Neural cell (in vitro differentiated cells): ENCODE results near the gene MFF. TPM values are rescaled to one million over a fixed set of nuclear protein-coding genes. Genes with fewer than 3 reads are reported as not detected.

Source experiments
- H2AFZ ChIP-seq: fragments of 200-600, 300-800 bp; sonication (generic), shearing (Covaris generic); 2 replicates; pipeline ENCODE4 v1.6.0; 2014; ENCODE audit warnings: low read depth, mild to moderate bottlenecking, antibody characterized with exemption, low read length, moderate library complexity
- H3F3A ChIP-seq: fragments of 200-600 bp; shearing (Covaris generic); 2 replicates; pipeline ENCODE4 v1.6.1; 2016; ENCODE audit warnings: mild to moderate bottlenecking, moderate library complexity, mixed read lengths, antibody characterized with exemption, low read length; ENCODE audit not compliant: insufficient read depth, poor library complexity, severe bottlenecking
- H3K27ac ChIP-seq: fragments of 200-600, 300-800 bp; sonication (generic), shearing (Covaris generic); 2 replicates; pipeline ENCODE4 v1.5.1; 2014; ENCODE audit warnings: mild to moderate bottlenecking, low read length, moderate library complexity
- H3K27me3 ChIP-seq: fragments of 300-800, 200-600 bp; sonication (generic), shearing (Covaris generic); 2 replicates; pipeline ENCODE4 v1.6.0; 2014; ENCODE audit warnings: mild to moderate bottlenecking, low read depth, low read length, moderate library complexity; ENCODE audit not compliant: insufficient read depth
- H3K36me3 ChIP-seq: fragments of 300-800, 200-600 bp; sonication (generic), shearing (Covaris generic); 2 replicates; pipeline ENCODE4 v1.5.1; 2014; ENCODE audit warnings: mild to moderate bottlenecking, antibody characterized with exemption, low read length, moderate library complexity; ENCODE audit not compliant: insufficient read depth
- H3K4me2 ChIP-seq: fragments of 300-800, 200-600 bp; sonication (generic), shearing (Covaris generic); 2 replicates; pipeline ENCODE4 v1.6.0; 2014; ENCODE audit warnings: mild to moderate bottlenecking, low read length
- H3K4me3 ChIP-seq: fragments of 300-800, 200-600 bp; sonication (generic), shearing (Covaris generic); 2 replicates; pipeline ENCODE4 v1.5.1; 2014; ENCODE audit warnings: mild to moderate bottlenecking, low read length, moderate library complexity
- H3K79me2 ChIP-seq: fragments of 200-600 bp; shearing (Covaris generic); replicated peaks from 2 replicates; pipeline ENCODE4 v1.6.0; 2014; ENCODE audit warnings: mild to moderate bottlenecking, low read length, moderate library complexity; ENCODE audit not compliant: insufficient read depth
- H3K9ac ChIP-seq: fragments of 300-800, 200-600 bp; sonication (generic), shearing (Covaris generic); 2 replicates; pipeline ENCODE4 v1.6.1; 2016; ENCODE audit warnings: mild to moderate bottlenecking, low read length, mixed read lengths
- H3K9me2 ChIP-seq: fragments of 200-600 bp; shearing (Covaris generic); 2 replicates; pipeline ENCODE4 v1.6.1; 2016; ENCODE audit warnings: mild to moderate bottlenecking, low read length, mixed read lengths; ENCODE audit not compliant: insufficient read depth
- H3K9me3 ChIP-seq: fragments of 200-600, 300-800 bp; sonication (generic), shearing (Covaris generic); 2 replicates; pipeline ENCODE4 v1.6.1; 2016; ENCODE audit warnings: mild to moderate bottlenecking, mixed run types, low read length, moderate library complexity, mixed read lengths
- H4K20me1 ChIP-seq: fragments of 200-600 bp; shearing (Covaris generic); 2 replicates; pipeline ENCODE4 v1.6.1; 2016; ENCODE audit warnings: mild to moderate bottlenecking, mixed run types; ENCODE audit not compliant: insufficient read depth
- CTCF ChIP-seq: fragments of 450-650 bp; IDR thresholded peaks from 2 replicates; pipeline ENCODE4 v1.5.1; 2014; ENCODE audit warnings: antibody characterized with exemption, mild to moderate bottlenecking, moderate library complexity; ENCODE audit not compliant: poor library complexity, severe bottlenecking
- EP300 ChIP-seq: fragments of 450-650 bp; conservative IDR thresholded peaks from 2 replicates; pipeline ENCODE4 v1.6.1; 2014; ENCODE audit warnings: antibody characterized with exemption, mild to moderate bottlenecking, moderate library complexity; ENCODE audit not compliant: poor library complexity, severe bottlenecking
- EZH2 ChIP-seq: fragments of 200-600, 300-800 bp; shearing (Covaris generic), sonication (generic); IDR thresholded peaks from 2 replicates; pipeline ENCODE4 v1.6.1; 2014; ENCODE audit warnings: antibody characterized with exemption, low read length, borderline replicate concordance, mild to moderate bottlenecking; ENCODE audit not compliant: insufficient read depth, poor library complexity, severe bottlenecking
- MXI1 ChIP-seq: fragments of 450-650 bp; conservative IDR thresholded peaks from 2 replicates; pipeline ENCODE4 v1.6.1; 2014; ENCODE audit warnings: antibody characterized with exemption, mild to moderate bottlenecking; ENCODE audit not compliant: poor library complexity, severe bottlenecking
- POLR2AphosphoS5 ChIP-seq: IDR thresholded peaks from 2 replicates; pipeline ENCODE4 v1.6.1; 2012
- RAD21 ChIP-seq: fragments of 450-650 bp; conservative IDR thresholded peaks from 2 replicates; pipeline ENCODE4 v1.6.1; 2014; ENCODE audit warnings: antibody characterized with exemption, mild to moderate bottlenecking, moderate library complexity
- REST ChIP-seq: IDR thresholded peaks from 2 replicates; pipeline ENCODE4 v1.6.1; 2012; ENCODE audit warnings: borderline replicate concordance
- SMC3 ChIP-seq: fragments of 450-650 bp; conservative IDR thresholded peaks from 2 replicates; pipeline ENCODE4 v1.6.1; 2014; ENCODE audit warnings: antibody characterized with exemption, mild to moderate bottlenecking, moderate library complexity; ENCODE audit not compliant: poor library complexity
- TAF1 ChIP-seq: IDR thresholded peaks from 2 replicates; pipeline ENCODE4 v1.6.1; 2012; ENCODE audit warnings: low read depth
- polyA plus RNA-seq: library from polyadenylated mRNA; depleted of rRNA; stranded (reverse); fragments of >200 nt; gene quantifications from 2 replicates; pipeline ENCODE4 v1.2.3, GENCODE V29; 2014

Gene MFF
- polyA plus RNA-seq, 1 donor from 2014 or later, result 192 TPM

- Histone ChIP-seq H3K4me2 (no peak overlapping the region), H3K9me2 (no peaks in the 10 kb centered on the region), H2AFZ (no peak overlapping the region)
Observed at GRCh38 chr2:227378371-227378782, 53.3 kb downstream of the MFF start.

GRCh38 chr2:227379095-227379494 lies 54.0 kb downstream of the MFF start, which contains the start of gene TM4SF20:
TM4SF20 (minus strand) TSS chr2:227379306; CDS start chr2:227379268, 38 bp downstream.
- no peak within 1 kb of the TSS for H3K4me2 ChIP-seq
- no peaks in the 10 kb centered on the region for H3K9me3 ChIP-seq
- H3K36me3 ChIP-seq, result no peaks in the 10 kb centered on the region
- H3K27me3 ChIP-seq, result no peaks in the 10 kb centered on the region
- no peaks in the 10 kb centered on the region for H4K20me1 ChIP-seq
- H3K9ac ChIP-seq, result no peak within 1 kb of the TSS
- H3K4me3 ChIP-seq, result no peak within 1 kb of the TSS
- H3K79me2 ChIP-seq, result no peaks in the 10 kb centered on the region
- no peak within 1 kb of the TSS for H3K27ac ChIP-seq
- no peak within 1 kb of the TSS for H2AFZ ChIP-seq
- H3K9me2 ChIP-seq, result no peaks in the 10 kb centered on the region
- H3F3A ChIP-seq, result no peaks in the 10 kb centered on the region
- TF ChIP-seq RAD21, result no peak
- no peak for TF ChIP-seq SMC3
- no peak for TF ChIP-seq EZH2
- TF ChIP-seq REST, result no peak
- TF ChIP-seq EP300, result no peak
- TF ChIP-seq MXI1, result no peak

More at GRCh38 chr2:227378371-227378782, 53.3 kb downstream of the MFF start:
- Histone ChIP-seq H3K27ac (no peak overlapping the region), H3F3A (no peaks in the 10 kb centered on the region), H3K79me2 (no peaks in the 10 kb centered on the region), H3K27me3 (no peaks in the 10 kb centered on the region), H3K36me3 (no peaks in the 10 kb centered on the region), H3K9ac (no peak overlapping the region), H3K9me3 (no peaks in the 10 kb centered on the region), H3K4me3 (no peak overlapping the region), H4K20me1 (no peaks in the 10 kb centered on the region)
- TF ChIP-seq MXI1 (no peak), TAF1 (no peak), REST (no peak), SMC3 (no peak), CTCF (no peak), EZH2 (no peak), POLR2AphosphoS5 (no peak), EP300 (no peak), RAD21 (no peak)
